GM12878 (cell line): Measurements from ENCODE around the gene RAB12. TPM values are rescaled to one million over a fixed set of nuclear protein-coding genes. Genes with fewer than 3 reads are reported as not detected.

Experiments
- ATAC-seq: fragments of 200-7000 bp; cut with Tn5 transposase; 3 replicates; pipeline ENCODE4 v1.9.1; 2020; ENCODE audit warnings: mild to moderate bottlenecking, moderate library complexity
- BruUV-seq: library from RNA; stranded (reverse); fragments of 400-500 nt; replicated peaks from 2 replicates; lab custom pipeline; 2021; lab: Mats Ljungman, UMichigan
- CTCF ChIA-PET: fragments of 300-600 bp; sonication (Branson Sonifier 250); formaldehyde crosslinking; extraction: SDS; loops from one replicate; lab custom pipeline; 2021; ENCODE audit warnings: inconsistent platforms; lab: Yijun Ruan, JAX
- POLR2A ChIA-PET: fragments of 350-600 bp; formaldehyde crosslinking; extraction: SDS; loops from one replicate; lab custom pipeline; 2021; ENCODE audit warnings: inconsistent platforms; lab: Charles Lee
- RAD21 ChIA-PET: fragments of 300-600 bp; sonication (Branson Sonifier 250); formaldehyde crosslinking; loops from one replicate; lab custom pipeline; 2023; ENCODE audit warnings: antibody characterized with exemption; ENCODE audit not compliant: unreplicated experiment; lab: Charles Lee
- SMC1A ChIA-PET: fragments of 300-600 bp; sonication (Branson Sonifier 250); formaldehyde crosslinking; loops from one replicate; lab custom pipeline; 2023; ENCODE audit not compliant: unreplicated experiment, uncharacterized antibody; lab: Charles Lee
- DNase-seq: peaks from one replicate; pipeline ENCODE4 v3.0.0-alpha.2; 2011; ENCODE audit warnings: low read depth, low spot score
- FAIRE-seq: peaks from 3 replicates; lab custom pipeline; 2011; peaks lifted over from hg19 to GRCh38; lab: Jason Lieb, UNC
- H2AFZ ChIP-seq: 2 replicates; pipeline ENCODE4 v1.6.0; 2011; ENCODE audit warnings: low read depth, low read length, control low read depth; ENCODE audit not compliant: control insufficient read depth
- H3K27ac ChIP-seq: 2 replicates; pipeline ENCODE4 v1.5.1; 2011; ENCODE audit warnings: control low read depth; ENCODE audit not compliant: control insufficient read depth, insufficient read depth
- H3K27me3 ChIP-seq, 2 experiments: replicated peaks in 1 of 2; 2 replicates each; pipeline versions ENCODE4 v1.6.0 to v1.6.1; 2011; ENCODE audit warnings: low read length in 1 of 2; ENCODE audit not compliant: control insufficient read depth in 2 of 2, insufficient read depth in 2 of 2
- H3K36me3 ChIP-seq, 2 experiments: 2 replicates each; pipeline ENCODE4 v1.5.1; 2011; ENCODE audit warnings: low read length in 1 of 2; ENCODE audit not compliant: control insufficient read depth in 2 of 2, insufficient read depth in 2 of 2
- H3K4me1 ChIP-seq: 2 replicates; pipeline ENCODE4 v1.6.1; 2011; ENCODE audit warnings: mild to moderate bottlenecking, low read length, moderate library complexity, mixed read lengths; ENCODE audit not compliant: control insufficient read depth, insufficient read depth
- H3K4me2 ChIP-seq: 2 replicates; pipeline ENCODE4 v1.6.0; 2011; ENCODE audit warnings: control low read depth; ENCODE audit not compliant: control insufficient read depth, insufficient read depth
- H3K4me3 ChIP-seq: fragments of 200-600 bp; sonication (generic); 2 replicates; pipeline ENCODE4 v1.5.1; 2016
- H3K79me2 ChIP-seq: 2 replicates; pipeline ENCODE4 v1.6.0; 2011; ENCODE audit warnings: low read length; ENCODE audit not compliant: control insufficient read depth, insufficient read depth
- H3K9ac ChIP-seq: 2 replicates; pipeline ENCODE4 v1.8.0; 2011; ENCODE audit warnings: low read length, control low read depth, mixed read lengths; ENCODE audit not compliant: control insufficient read depth, insufficient read depth
- H3K9me3 ChIP-seq: replicated peaks from 3 replicates; pipeline ENCODE4 v1.5.1; 2011; ENCODE audit warnings: mild to moderate bottlenecking, low read length; ENCODE audit not compliant: control insufficient read depth, insufficient read depth
- H4K20me1 ChIP-seq: 2 replicates; pipeline ENCODE4 v1.6.0; 2011; ENCODE audit not compliant: control insufficient read depth, insufficient read depth
- BMI1 ChIP-seq: fragments of 450-650 bp; IDR thresholded peaks from 2 replicates; pipeline ENCODE4 v1.6.1; 2016; ENCODE audit warnings: mild to moderate bottlenecking, moderate library complexity, borderline replicate concordance
- CHD2 ChIP-seq: IDR thresholded peaks from 2 replicates; pipeline ENCODE4 v1.6.1; 2011; ENCODE audit warnings: low read depth, low read length, improper control_type of control experiment, borderline replicate concordance
- ESRRA ChIP-seq: IDR thresholded peaks from 2 replicates; pipeline ENCODE4 v1.6.1; 2012; ENCODE audit warnings: mild to moderate bottlenecking, low read length, improper control_type of control experiment
- ETV6 ChIP-seq, 2 experiments: fragments of 450-650 bp in 1 of 2; IDR thresholded peaks in 1 of 2; conservative IDR thresholded peaks in 1 of 2; 2 replicates each; pipeline ENCODE4 v1.6.1; 2014; ENCODE audit warnings: antibody characterized with exemption in 1 of 2, borderline replicate concordance in 1 of 2, low read depth in 1 of 2, mild to moderate bottlenecking in 1 of 2, moderate library complexity in 1 of 2
- GABPA ChIP-seq: IDR thresholded peaks from 2 replicates; pipeline ENCODE4 v1.6.1; 2014; ENCODE audit warnings: antibody characterized with exemption, low read depth, mild to moderate bottlenecking, inconsistent platforms
- MYB ChIP-seq: fragments of 150-350 bp; IDR thresholded peaks from 2 replicates; pipeline ENCODE4 v1.6.1; 2014; ENCODE audit warnings: mild to moderate bottlenecking, low read depth, low read length, borderline replicate concordance
- RAD51 ChIP-seq: fragments of 450-650 bp; IDR thresholded peaks from 2 replicates; pipeline ENCODE4 v1.6.1; 2016; ENCODE audit warnings: moderate library complexity, mild to moderate bottlenecking, inconsistent platforms
- WGBS: methylation state at CpG from one replicate; pipeline ENCODE4 v1.1.6; 2016; ENCODE audit warnings: low lambda C conversion rate; ENCODE audit not compliant: insufficient replicate concordance, insufficient coverage; ENCODE audit errors: missing lambda C conversion rate; 5-methylcytosine and 5-hydroxymethylcytosine counted together
- in situ Hi-C: fragments of 300-500 bp; cut with MboI; formaldehyde crosslinking; loops from 9 replicates; pipeline ENCODE4 v1.14.3; 2018; ENCODE audit warnings: mixed read lengths
- intact Hi-C: fragments of 100-400 bp; cut with micrococcal nuclease; formaldehyde crosslinking; loops from one replicate; pipeline ENCODE4 v1.14.2; 2022; ENCODE audit not compliant: unreplicated experiment
- polyA plus RNA-seq, 11 experiments: library from polyadenylated mRNA; depleted of rRNA in 4 of 11; unstranded in 6 of 11; stranded (reverse) in 5 of 11; fragments of >200 nt; fragmentation: Nextera tagmentation in 4 of 11; fragmentation: Illumina TruSeq in 1 of 11; extraction: Ambion mirVana in 4 of 11; extraction: Trizol in 1 of 11; gene quantifications; 1 replicate in 1 of 11; 2 replicates in 10 of 11; pipeline versions ENCODE4 v1.2.1 to v1.2.3, GENCODE V29; 2011 to 2016; ENCODE audit warnings: inconsistent platforms in 2 of 11, missing spikeins in 2 of 11, low read depth in 1 of 11
- total RNA-seq, 4 experiments: library from RNA; depleted of rRNA in 3 of 4; stranded (reverse); fragments of >200 nt in 3 of 4; fragmentation: Illumina TruSeq in 1 of 4; extraction: Trizol in 1 of 4; gene quantifications; 2 replicates each; pipeline versions ENCODE4 v1.2.1 to v1.2.3, GENCODE V29; 2013 to 2021
- TF ChIP-seq, protein P1 (sequence below): fragments of 450-650 bp; IDR thresholded peaks from 2 replicates; pipeline ENCODE4 v1.6.1; 2014; ENCODE audit warnings: mild to moderate bottlenecking
- TF ChIP-seq, protein P2 (sequence below): fragments of 450-650 bp; formaldehyde crosslinking; IDR thresholded peaks from 2 replicates; pipeline ENCODE4 v1.5.0; 2022; ENCODE audit warnings: mild to moderate bottlenecking, missing genetic modification characterization

RAB12 gene
- total and polyA plus RNA-seq, 10 of the 15 experiments (the other 5 are each of a cell fraction or from before 2014, with no cell fraction given): 0.71 to 29.8 (median 14.0) TPM

DNA sequence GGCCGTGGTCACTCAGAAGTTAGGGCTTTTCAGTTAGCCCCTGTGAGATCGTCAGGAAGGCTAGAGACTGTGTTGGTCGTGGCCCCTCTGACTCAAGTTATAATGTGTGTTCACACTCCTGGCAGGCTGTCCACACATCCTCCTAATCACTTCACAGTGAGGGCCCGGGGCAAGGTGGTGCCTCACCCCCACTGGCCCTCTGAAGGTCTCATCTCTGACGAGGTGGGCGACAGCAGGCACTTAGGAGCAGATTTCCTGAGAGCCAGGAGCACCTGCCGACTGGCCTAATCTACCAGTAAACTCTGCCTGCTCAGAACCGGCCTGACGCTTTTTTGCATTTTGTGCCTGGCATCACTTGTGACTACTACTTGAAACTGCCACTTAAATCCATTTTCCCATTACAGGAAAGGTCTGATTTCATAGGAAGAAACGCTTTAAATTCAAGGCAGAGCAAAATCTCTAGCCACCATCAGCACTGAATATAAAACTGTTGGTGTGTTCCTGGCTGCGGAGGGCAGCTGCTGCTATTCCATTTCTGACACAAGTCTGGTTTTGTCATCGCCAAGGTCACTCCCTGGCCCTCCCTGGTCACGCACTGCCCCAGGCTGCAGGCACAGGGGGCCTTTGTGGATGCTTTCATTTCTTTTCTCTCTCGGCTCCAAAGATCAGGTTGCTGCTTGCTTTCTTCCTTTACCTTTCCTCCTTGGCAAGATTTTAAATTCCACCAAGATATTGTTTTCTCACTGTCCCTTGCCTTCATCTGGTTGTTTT, 48.0 kb downstream of the RAB12 start:
- intact Hi-C loops: loop anchor here (10.0 kb wide), 1 partner anchor 488 kb away; no protein-coding TSS in a partner anchor
- no peak overlapping the region for H3K4me2 ChIP-seq
- no peaks in the 10 kb centered on the region; a peak in 1 of 4 replicates for H3K27me3 ChIP-seq
- no peak for ATAC-seq
- no peak for DNase-seq
- in situ Hi-C loops: loop anchor here (5.0 kb wide), 1 partner anchor 330 kb away; no protein-coding TSS in a partner anchor
- ChIA-PET RAD21 (no interaction called here), POLR2A (no interaction called here), SMC1A (interaction anchor here (1.7 kb wide), 1 partner anchor 327 kb away, joined by 5 read pairs; no protein-coding TSS in a partner anchor), CTCF (interaction anchor here (1.2 to 5.0 kb wide), 3 partner anchors 39 to 331 kb away, joined by 3 to 62 read pairs (median 5); no protein-coding TSS in a partner anchor)
- H2AFZ ChIP-seq: no peak overlapping the region
- H3K9ac ChIP-seq: no peak overlapping the region
- BruUV-seq: no TSS peak
- H3K27ac ChIP-seq: no peak overlapping the region
- TF ChIP-seq ETV6 (conservative IDR thresholded peaks at IDR 0.05 in 1 of 2, IDR thresholded peaks at IDR 0.05 in 1 of 2; ENCODE audit: borderline replicate concordance in 1 of 2, low read depth in 1 of 2): no peak
- no peak overlapping the region for H3K4me3 ChIP-seq
- H3K79me2 ChIP-seq: no peaks in the 10 kb centered on the region
- no peaks in the 10 kb centered on the region for H3K9me3 ChIP-seq
- WGBS: 48% methylated on average over 14 of the region's 14 CpGs
- no peaks in the 10 kb centered on the region for H4K20me1 ChIP-seq
- H3K4me1 ChIP-seq: no peaks in the 10 kb centered on the region
- H3K36me3 ChIP-seq: no peaks in the 10 kb centered on the region
- no peak for FAIRE-seq

DNA sequence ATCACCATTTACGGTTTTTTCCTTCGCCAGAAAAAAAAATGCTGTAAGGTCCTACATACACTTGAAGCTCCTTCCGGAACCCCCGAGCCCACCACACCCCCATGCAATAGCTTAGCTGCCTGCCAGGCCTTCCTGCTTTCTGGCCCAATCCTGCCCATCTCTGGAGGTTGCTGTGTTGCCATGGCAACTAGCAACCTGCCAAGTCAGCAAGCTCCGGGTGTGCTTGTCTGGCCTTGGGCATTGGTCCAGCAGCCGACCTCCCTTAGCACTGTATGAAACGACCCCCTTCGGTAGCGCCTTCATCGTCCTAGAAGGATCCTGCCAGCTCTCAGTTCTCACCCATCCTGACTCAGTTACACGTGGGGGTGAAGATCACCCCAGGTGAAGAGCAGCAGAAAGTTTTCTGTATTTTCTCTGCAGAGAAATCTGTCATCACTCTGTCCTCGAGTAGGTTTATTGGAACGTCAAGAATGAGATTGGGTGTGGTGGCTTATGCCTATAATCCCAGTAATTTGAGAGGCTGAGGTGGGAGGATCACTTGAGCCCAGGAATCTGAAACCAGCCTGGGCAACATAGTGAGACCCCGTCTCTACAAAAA, 48.7 kb downstream of the RAB12 start:
- no peaks in the 10 kb centered on the region for H3K36me3 ChIP-seq
- no peak overlapping the region for H2AFZ ChIP-seq
- ChIA-PET CTCF (interaction anchor here (1.4 kb wide), 1 partner anchor 330 kb away, joined by 7 read pairs; no protein-coding TSS in a partner anchor), POLR2A (no interaction called here), SMC1A (interaction anchor here (1.4 kb wide), 1 partner anchor 330 kb away, joined by 4 read pairs; no protein-coding TSS in a partner anchor), RAD21 (interaction anchor here (1.2 kb wide), 1 partner anchor 330 kb away, joined by 5 read pairs; no protein-coding TSS in a partner anchor)
- WGBS: 35% methylated on average over 14 of the region's 14 CpGs
- H3K27ac ChIP-seq: no peak overlapping the region
- no peak overlapping the region for H3K4me2 ChIP-seq
- no peaks in the 10 kb centered on the region for H3K4me1 ChIP-seq
- TF ChIP-seq RAD51: no peak
- TF ChIP-seq, protein P1, sequence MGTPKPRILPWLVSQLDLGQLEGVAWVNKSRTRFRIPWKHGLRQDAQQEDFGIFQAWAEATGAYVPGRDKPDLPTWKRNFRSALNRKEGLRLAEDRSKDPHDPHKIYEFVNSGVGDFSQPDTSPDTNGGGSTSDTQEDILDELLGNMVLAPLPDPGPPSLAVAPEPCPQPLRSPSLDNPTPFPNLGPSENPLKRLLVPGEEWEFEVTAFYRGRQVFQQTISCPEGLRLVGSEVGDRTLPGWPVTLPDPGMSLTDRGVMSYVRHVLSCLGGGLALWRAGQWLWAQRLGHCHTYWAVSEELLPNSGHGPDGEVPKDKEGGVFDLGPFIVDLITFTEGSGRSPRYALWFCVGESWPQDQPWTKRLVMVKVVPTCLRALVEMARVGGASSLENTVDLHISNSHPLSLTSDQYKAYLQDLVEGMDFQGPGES: no peak
- TF ChIP-seq BMI1: peak; percentile 55; the same call in 1 of the 2 replicates
- no peak for TF ChIP-seq CHD2
- no peak for TF ChIP-seq MYB
- TF ChIP-seq, protein P2, sequence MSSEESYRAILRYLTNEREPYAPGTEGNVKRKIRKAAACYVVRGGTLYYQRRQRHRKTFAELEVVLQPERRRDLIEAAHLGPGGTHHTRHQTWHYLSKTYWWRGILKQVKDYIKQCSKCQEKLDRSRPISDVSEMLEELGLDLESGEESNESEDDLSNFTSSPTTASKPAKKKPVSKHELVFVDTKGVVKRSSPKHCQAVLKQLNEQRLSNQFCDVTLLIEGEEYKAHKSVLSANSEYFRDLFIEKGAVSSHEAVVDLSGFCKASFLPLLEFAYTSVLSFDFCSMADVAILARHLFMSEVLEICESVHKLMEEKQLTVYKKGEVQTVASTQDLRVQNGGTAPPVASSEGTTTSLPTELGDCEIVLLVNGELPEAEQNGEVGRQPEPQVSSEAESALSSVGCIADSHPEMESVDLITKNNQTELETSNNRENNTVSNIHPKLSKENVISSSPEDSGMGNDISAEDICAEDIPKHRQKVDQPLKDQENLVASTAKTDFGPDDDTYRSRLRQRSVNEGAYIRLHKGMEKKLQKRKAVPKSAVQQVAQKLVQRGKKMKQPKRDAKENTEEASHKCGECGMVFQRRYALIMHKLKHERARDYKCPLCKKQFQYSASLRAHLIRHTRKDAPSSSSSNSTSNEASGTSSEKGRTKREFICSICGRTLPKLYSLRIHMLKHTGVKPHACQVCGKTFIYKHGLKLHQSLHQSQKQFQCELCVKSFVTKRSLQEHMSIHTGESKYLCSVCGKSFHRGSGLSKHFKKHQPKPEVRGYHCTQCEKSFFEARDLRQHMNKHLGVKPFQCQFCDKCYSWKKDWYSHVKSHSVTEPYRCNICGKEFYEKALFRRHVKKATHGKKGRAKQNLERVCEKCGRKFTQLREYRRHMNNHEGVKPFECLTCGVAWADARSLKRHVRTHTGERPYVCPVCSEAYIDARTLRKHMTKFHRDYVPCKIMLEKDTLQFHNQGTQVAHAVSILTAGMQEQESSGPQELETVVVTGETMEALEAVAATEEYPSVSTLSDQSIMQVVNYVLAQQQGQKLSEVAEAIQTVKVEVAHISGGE (CRISPR knock-in tag): no peak
- TF ChIP-seq ESRRA: no peak
- no peak for TF ChIP-seq GABPA
- no peaks in the 10 kb centered on the region for H4K20me1 ChIP-seq
- DNase-seq (no peak), FAIRE-seq (no peak), ATAC-seq (no peak)
- H3K9me3 ChIP-seq: no peaks in the 10 kb centered on the region
- BruUV-seq: no TSS peak
- intact Hi-C loops: loop anchor here (10.0 kb wide), 1 partner anchor 487 kb away; no protein-coding TSS in a partner anchor
- in situ Hi-C loops: loop anchor here (5.0 kb wide), 1 partner anchor 329 kb away; no protein-coding TSS in a partner anchor
- H3K27me3 ChIP-seq: no peaks in the 10 kb centered on the region; a peak in 1 of 4 replicates
- H3K79me2 ChIP-seq: no peaks in the 10 kb centered on the region
- H3K4me3 ChIP-seq: no peak overlapping the region
- H3K9ac ChIP-seq: no peak overlapping the region
